K562 (cell line): ENCODE measurements around the gene TTC27.

Source experiments
- FOXJ3 ChIP-seq: sonication (generic); formaldehyde crosslinking; IDR thresholded peaks from 2 replicates; pipeline ENCODE4 v1.4.0; 2020; ENCODE audit warnings: mild to moderate bottlenecking, missing genetic modification reagents
- MAZ ChIP-seq, 2 experiments: fragments of 450-650 bp in 1 of 2; sonication (generic) in 1 of 2; formaldehyde crosslinking; IDR thresholded peaks in 1 of 2; conservative IDR thresholded peaks in 1 of 2; 2 replicates each; pipeline versions ENCODE4 v1.4.0 to v1.5.0; 2020; ENCODE audit warnings: mild to moderate bottlenecking in 1 of 2, missing genetic modification reagents in 1 of 2
- RAD21 ChIP-seq, 2 experiments: fragments of 250-450 bp in 1 of 2; fragments of 450-650 bp in 1 of 2; sonication (Bioruptor Pico) in 1 of 2; formaldehyde crosslinking in 1 of 2; IDR thresholded peaks in 1 of 2; conservative IDR thresholded peaks in 1 of 2; 2 replicates each; pipeline versions ENCODE4 v1.4.0 to v1.8.0; 2020 to 2022; ENCODE audit warnings: mild to moderate bottlenecking in 2 of 2, moderate library complexity in 1 of 2
- SRSF1 ChIP-seq: fragments of 200-400 bp; formaldehyde crosslinking; IDR thresholded peaks from 2 replicates; pipeline ENCODE4 v1.6.1; 2017; ENCODE audit warnings: mild to moderate bottlenecking, low read depth, low read length, moderate library complexity
- ZEB2 ChIP-seq: fragments of 450-650 bp; IDR thresholded peaks from 2 replicates; pipeline ENCODE4 v1.6.1; 2016
- ZNF274 ChIP-seq: IDR thresholded peaks from 2 replicates; pipeline ENCODE4 v1.6.1; 2011; ENCODE audit warnings: low read depth, mild to moderate bottlenecking, low read length, moderate library complexity, borderline replicate concordance
- TF ChIP-seq, protein P1 (sequence below), 3 experiments: IDR thresholded peaks in 2 of 3; conservative IDR thresholded peaks in 1 of 3; 2 replicates each; pipeline ENCODE4 v1.5.1; 2011 to 2012; ENCODE audit warnings: low read length in 3 of 3, mild to moderate bottlenecking in 3 of 3, control low read depth in 2 of 3, improper control_type of control experiment in 1 of 3, inconsistent platforms in 1 of 3, low read depth in 1 of 3, mixed read lengths in 1 of 3, moderate library complexity in 1 of 3; ENCODE audit not compliant: insufficient read depth in 2 of 3
- TF ChIP-seq, protein P2 (sequence below): fragments of 200-400 bp; formaldehyde crosslinking; IDR thresholded peaks from 2 replicates; pipeline ENCODE4 v1.6.1; 2017; ENCODE audit warnings: mild to moderate bottlenecking, low read depth, low read length, moderate library complexity

DNA sequence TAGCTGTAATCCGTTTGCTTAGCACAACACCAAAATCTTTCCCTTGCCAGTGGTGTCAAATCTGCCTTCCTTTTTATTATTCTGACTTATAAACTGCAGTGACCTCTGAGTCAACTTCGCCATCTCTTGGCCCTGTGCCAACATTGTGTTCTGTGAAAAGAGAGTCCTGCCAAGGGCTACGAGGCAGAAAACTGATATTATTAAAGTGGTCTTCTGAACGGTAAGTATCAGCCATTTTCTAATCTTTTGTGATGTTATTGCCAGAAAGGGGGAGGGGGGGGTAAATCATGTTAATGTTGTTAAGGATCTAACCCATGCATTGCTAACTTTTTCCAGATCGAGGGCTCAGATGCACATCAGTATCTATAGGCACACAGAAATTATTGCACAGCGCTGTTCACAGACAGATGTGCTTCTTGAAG lies 197.5 kb downstream of the TTC27 start:
- TF ChIP-seq RAD21 (CRISPR knock-in tag; conservative IDR thresholded peaks at IDR 0.05 in 1 of 2, IDR thresholded peaks at IDR 0.05 in 1 of 2) = peak in 1 of 2 experiments; percentile 22; a peak in 1 of 4 replicates
- TF ChIP-seq SRSF1 = no peak
- no peak for TF ChIP-seq FOXJ3 (CRISPR knock-in tag)
- no peak for TF ChIP-seq ZNF274
- TF ChIP-seq, protein P1, sequence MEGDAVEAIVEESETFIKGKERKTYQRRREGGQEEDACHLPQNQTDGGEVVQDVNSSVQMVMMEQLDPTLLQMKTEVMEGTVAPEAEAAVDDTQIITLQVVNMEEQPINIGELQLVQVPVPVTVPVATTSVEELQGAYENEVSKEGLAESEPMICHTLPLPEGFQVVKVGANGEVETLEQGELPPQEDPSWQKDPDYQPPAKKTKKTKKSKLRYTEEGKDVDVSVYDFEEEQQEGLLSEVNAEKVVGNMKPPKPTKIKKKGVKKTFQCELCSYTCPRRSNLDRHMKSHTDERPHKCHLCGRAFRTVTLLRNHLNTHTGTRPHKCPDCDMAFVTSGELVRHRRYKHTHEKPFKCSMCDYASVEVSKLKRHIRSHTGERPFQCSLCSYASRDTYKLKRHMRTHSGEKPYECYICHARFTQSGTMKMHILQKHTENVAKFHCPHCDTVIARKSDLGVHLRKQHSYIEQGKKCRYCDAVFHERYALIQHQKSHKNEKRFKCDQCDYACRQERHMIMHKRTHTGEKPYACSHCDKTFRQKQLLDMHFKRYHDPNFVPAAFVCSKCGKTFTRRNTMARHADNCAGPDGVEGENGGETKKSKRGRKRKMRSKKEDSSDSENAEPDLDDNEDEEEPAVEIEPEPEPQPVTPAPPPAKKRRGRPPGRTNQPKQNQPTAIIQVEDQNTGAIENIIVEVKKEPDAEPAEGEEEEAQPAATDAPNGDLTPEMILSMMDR (IDR thresholded peaks at IDR 0.05 in 2 of 3, conservative IDR thresholded peaks at IDR 0.05 in 1 of 3; ENCODE audit: insufficient read depth in 2 of 3, low read depth in 1 of 3, low read length in 3 of 3) = no peak
- TF ChIP-seq, protein P2, sequence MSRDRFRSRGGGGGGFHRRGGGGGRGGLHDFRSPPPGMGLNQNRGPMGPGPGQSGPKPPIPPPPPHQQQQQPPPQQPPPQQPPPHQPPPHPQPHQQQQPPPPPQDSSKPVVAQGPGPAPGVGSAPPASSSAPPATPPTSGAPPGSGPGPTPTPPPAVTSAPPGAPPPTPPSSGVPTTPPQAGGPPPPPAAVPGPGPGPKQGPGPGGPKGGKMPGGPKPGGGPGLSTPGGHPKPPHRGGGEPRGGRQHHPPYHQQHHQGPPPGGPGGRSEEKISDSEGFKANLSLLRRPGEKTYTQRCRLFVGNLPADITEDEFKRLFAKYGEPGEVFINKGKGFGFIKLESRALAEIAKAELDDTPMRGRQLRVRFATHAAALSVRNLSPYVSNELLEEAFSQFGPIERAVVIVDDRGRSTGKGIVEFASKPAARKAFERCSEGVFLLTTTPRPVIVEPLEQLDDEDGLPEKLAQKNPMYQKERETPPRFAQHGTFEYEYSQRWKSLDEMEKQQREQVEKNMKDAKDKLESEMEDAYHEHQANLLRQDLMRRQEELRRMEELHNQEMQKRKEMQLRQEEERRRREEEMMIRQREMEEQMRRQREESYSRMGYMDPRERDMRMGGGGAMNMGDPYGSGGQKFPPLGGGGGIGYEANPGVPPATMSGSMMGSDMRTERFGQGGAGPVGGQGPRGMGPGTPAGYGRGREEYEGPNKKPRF = no peak
- no peak for TF ChIP-seq ZEB2
- no peak for TF ChIP-seq MAZ (CRISPR knock-in tag; conservative IDR thresholded peaks at IDR 0.05 in 1 of 2, IDR thresholded peaks at IDR 0.05 in 1 of 2)
